Neural cell (in vitro differentiated cells): ENCODE results near the gene C2CD3. TPM values are rescaled to one million over a fixed set of nuclear protein-coding genes. Genes with fewer than 3 reads are reported as not detected.

Source experiments
- H2AFZ ChIP-seq: fragments of 200-600, 300-800 bp; sonication (generic), shearing (Covaris generic); 2 replicates; pipeline ENCODE4 v1.6.0; 2014; ENCODE audit warnings: low read depth, mild to moderate bottlenecking, antibody characterized with exemption, low read length, moderate library complexity
- H3F3A ChIP-seq: fragments of 200-600 bp; shearing (Covaris generic); 2 replicates; pipeline ENCODE4 v1.6.1; 2016; ENCODE audit warnings: mild to moderate bottlenecking, moderate library complexity, mixed read lengths, antibody characterized with exemption, low read length; ENCODE audit not compliant: insufficient read depth, poor library complexity, severe bottlenecking
- H3K27ac ChIP-seq: fragments of 200-600, 300-800 bp; sonication (generic), shearing (Covaris generic); 2 replicates; pipeline ENCODE4 v1.5.1; 2014; ENCODE audit warnings: mild to moderate bottlenecking, low read length, moderate library complexity
- H3K27me3 ChIP-seq: fragments of 300-800, 200-600 bp; sonication (generic), shearing (Covaris generic); 2 replicates; pipeline ENCODE4 v1.6.0; 2014; ENCODE audit warnings: mild to moderate bottlenecking, low read depth, low read length, moderate library complexity; ENCODE audit not compliant: insufficient read depth
- H3K36me3 ChIP-seq: fragments of 300-800, 200-600 bp; sonication (generic), shearing (Covaris generic); 2 replicates; pipeline ENCODE4 v1.5.1; 2014; ENCODE audit warnings: mild to moderate bottlenecking, antibody characterized with exemption, low read length, moderate library complexity; ENCODE audit not compliant: insufficient read depth
- H3K4me2 ChIP-seq: fragments of 300-800, 200-600 bp; sonication (generic), shearing (Covaris generic); 2 replicates; pipeline ENCODE4 v1.6.0; 2014; ENCODE audit warnings: mild to moderate bottlenecking, low read length
- H3K4me3 ChIP-seq: fragments of 300-800, 200-600 bp; sonication (generic), shearing (Covaris generic); 2 replicates; pipeline ENCODE4 v1.5.1; 2014; ENCODE audit warnings: mild to moderate bottlenecking, low read length, moderate library complexity
- H3K79me2 ChIP-seq: fragments of 200-600 bp; shearing (Covaris generic); replicated peaks from 2 replicates; pipeline ENCODE4 v1.6.0; 2014; ENCODE audit warnings: mild to moderate bottlenecking, low read length, moderate library complexity; ENCODE audit not compliant: insufficient read depth
- H3K9ac ChIP-seq: fragments of 300-800, 200-600 bp; sonication (generic), shearing (Covaris generic); 2 replicates; pipeline ENCODE4 v1.6.1; 2016; ENCODE audit warnings: mild to moderate bottlenecking, low read length, mixed read lengths
- H3K9me2 ChIP-seq: fragments of 200-600 bp; shearing (Covaris generic); 2 replicates; pipeline ENCODE4 v1.6.1; 2016; ENCODE audit warnings: mild to moderate bottlenecking, low read length, mixed read lengths; ENCODE audit not compliant: insufficient read depth
- H3K9me3 ChIP-seq: fragments of 200-600, 300-800 bp; sonication (generic), shearing (Covaris generic); 2 replicates; pipeline ENCODE4 v1.6.1; 2016; ENCODE audit warnings: mild to moderate bottlenecking, mixed run types, low read length, moderate library complexity, mixed read lengths
- H4K20me1 ChIP-seq: fragments of 200-600 bp; shearing (Covaris generic); 2 replicates; pipeline ENCODE4 v1.6.1; 2016; ENCODE audit warnings: mild to moderate bottlenecking, mixed run types; ENCODE audit not compliant: insufficient read depth
- CTCF ChIP-seq: fragments of 450-650 bp; IDR thresholded peaks from 2 replicates; pipeline ENCODE4 v1.5.1; 2014; ENCODE audit warnings: antibody characterized with exemption, mild to moderate bottlenecking, moderate library complexity; ENCODE audit not compliant: poor library complexity, severe bottlenecking
- EP300 ChIP-seq: fragments of 450-650 bp; conservative IDR thresholded peaks from 2 replicates; pipeline ENCODE4 v1.6.1; 2014; ENCODE audit warnings: antibody characterized with exemption, mild to moderate bottlenecking, moderate library complexity; ENCODE audit not compliant: poor library complexity, severe bottlenecking
- EZH2 ChIP-seq: fragments of 200-600, 300-800 bp; shearing (Covaris generic), sonication (generic); IDR thresholded peaks from 2 replicates; pipeline ENCODE4 v1.6.1; 2014; ENCODE audit warnings: antibody characterized with exemption, low read length, borderline replicate concordance, mild to moderate bottlenecking; ENCODE audit not compliant: insufficient read depth, poor library complexity, severe bottlenecking
- MXI1 ChIP-seq: fragments of 450-650 bp; conservative IDR thresholded peaks from 2 replicates; pipeline ENCODE4 v1.6.1; 2014; ENCODE audit warnings: antibody characterized with exemption, mild to moderate bottlenecking; ENCODE audit not compliant: poor library complexity, severe bottlenecking
- POLR2AphosphoS5 ChIP-seq: IDR thresholded peaks from 2 replicates; pipeline ENCODE4 v1.6.1; 2012
- REST ChIP-seq: IDR thresholded peaks from 2 replicates; pipeline ENCODE4 v1.6.1; 2012; ENCODE audit warnings: borderline replicate concordance
- SMC3 ChIP-seq: fragments of 450-650 bp; conservative IDR thresholded peaks from 2 replicates; pipeline ENCODE4 v1.6.1; 2014; ENCODE audit warnings: antibody characterized with exemption, mild to moderate bottlenecking, moderate library complexity; ENCODE audit not compliant: poor library complexity
- polyA plus RNA-seq: library from polyadenylated mRNA; depleted of rRNA; stranded (reverse); fragments of >200 nt; gene quantifications from 2 replicates; pipeline ENCODE4 v1.2.3, GENCODE V29; 2014

C2CD3 gene
- polyA plus RNA-seq, 1 donor from 2014 or later, result 13.2 TPM

- H3K9ac ChIP-seq, result no peak overlapping the region
- H3K4me3 ChIP-seq, result no peak overlapping the region
- no peaks in the 10 kb centered on the region for H3F3A ChIP-seq
- no peaks in the 10 kb centered on the region for H3K36me3 ChIP-seq
- H3K27me3 ChIP-seq, result no peaks in the 10 kb centered on the region
- no peaks in the 10 kb centered on the region for H3K79me2 ChIP-seq
- H4K20me1 ChIP-seq, result no peaks in the 10 kb centered on the region
- H3K9me3 ChIP-seq, result no peaks in the 10 kb centered on the region
- H2AFZ ChIP-seq, result no peak overlapping the region
- H3K4me2 ChIP-seq, result no peak overlapping the region
- H3K27ac ChIP-seq, result no peak overlapping the region
- TF ChIP-seq REST, result no peak
- no peaks in the 10 kb centered on the region for H3K9me2 ChIP-seq
These were observed 151.6 kb downstream of the C2CD3 start for GRCh38 chr11:74019104-74019738.

GRCh38 chr11:74018331-74019005, 152.3 kb downstream of the C2CD3 start:
- Histone ChIP-seq H4K20me1 (no peaks in the 10 kb centered on the region), H3K79me2 (no peaks in the 10 kb centered on the region), H3K27ac (no peak overlapping the region), H3K36me3 (no peaks in the 10 kb centered on the region), H3K9ac (no peak overlapping the region), H3K4me3 (no peak overlapping the region), H3K9me2 (no peaks in the 10 kb centered on the region), H3K9me3 (no peaks in the 10 kb centered on the region), H3K27me3 (no peaks in the 10 kb centered on the region), H3F3A (no peaks in the 10 kb centered on the region), H3K4me2 (no peak overlapping the region), H2AFZ (no peak overlapping the region)
- no peak for TF ChIP-seq SMC3
- TF ChIP-seq REST, result no peak
- TF ChIP-seq EZH2, result no peak
- no peak for TF ChIP-seq EP300
- no peak for TF ChIP-seq POLR2AphosphoS5

- Histone ChIP-seq H3K9me2 (no peaks in the 10 kb centered on the region), H3F3A (no peaks in the 10 kb centered on the region), H3K9ac (no peak overlapping the region), H3K27ac (no peak overlapping the region), H3K27me3 (no peaks in the 10 kb centered on the region), H3K4me3 (no peak overlapping the region), H2AFZ (no peak overlapping the region), H3K36me3 (no peaks in the 10 kb centered on the region), H3K79me2 (no peaks in the 10 kb centered on the region), H3K9me3 (no peaks in the 10 kb centered on the region), H4K20me1 (no peaks in the 10 kb centered on the region), H3K4me2 (no peak overlapping the region)
- TF ChIP-seq EZH2 (no peak), MXI1 (no peak), POLR2AphosphoS5 (no peak), SMC3 (no peak), CTCF (no peak), EP300 (no peak), REST (no peak)
These were observed 153.2 kb downstream of the C2CD3 start for GRCh38 chr11:74017631-74018030.
